ENCODE data around the gene RAB11FIP2. TPM values are rescaled to one million over a fixed set of nuclear protein-coding genes. Genes with fewer than 3 reads are reported as not detected.

Gene RAB11FIP2
- total and polyA plus RNA-seq, 8 donors, result 1.4 to 13.1 (median 6.9) TPM

- no peaks in the 10 kb centered on the region for H3K4me1 ChIP-seq
- H3K36me3 ChIP-seq, result no peaks in the 10 kb centered on the region
- WGBS, 2 donors, result 69 to 81% methylated on average over 1 of the region's 1 CpG
- no peak for DNase-seq
- no peak for ATAC-seq
- no peak for FAIRE-seq
- H3K27me3 ChIP-seq, result no peaks in the 10 kb centered on the region
- intact Hi-C loops (cut with DNase I), result no loop called here
- no peak overlapping the region for H3K27ac ChIP-seq
- TF ChIP-seq CTCF (IDR thresholded peaks at IDR 0.05), result no peak
- H3K9me3 ChIP-seq, result no peaks in the 10 kb centered on the region
- no peak overlapping the region for H3K4me3 ChIP-seq
Observed at GRCh38 chr10:117969592-117969991, 77.1 kb downstream of the RAB11FIP2 start.

GRCh38 chr10:117968354-117969182, 78.2 kb downstream of the RAB11FIP2 start:
- no peaks in the 10 kb centered on the region for H3K9me3 ChIP-seq

GRCh38 chr10:117967149-117967650, 79.5 kb downstream of the RAB11FIP2 start:
- no peaks in the 10 kb centered on the region for H3K27me3 ChIP-seq
- intact Hi-C loops (cut with DNase I), result no loop called here
- no peaks in the 10 kb centered on the region for H3K9me3 ChIP-seq
- H3K4me1 ChIP-seq, result no peaks in the 10 kb centered on the region
- FAIRE-seq (no peak), DNase-seq (no peak), ATAC-seq (no peak)
- TF ChIP-seq CTCF (IDR thresholded peaks at IDR 0.05), result no peak
- 62 to 67% methylated on average over 7 of the region's 7 CpGs for WGBS, 2 donors
- no peak overlapping the region for H3K27ac ChIP-seq
- no peaks in the 10 kb centered on the region for H3K36me3 ChIP-seq
- H3K4me3 ChIP-seq, result no peak overlapping the region

More at GRCh38 chr10:117968354-117969182, 78.2 kb downstream of the RAB11FIP2 start:
- intact Hi-C loops (cut with DNase I), result no loop called here
- TF ChIP-seq CTCF (IDR thresholded peaks at IDR 0.05), result no peak
- 82 to 84% methylated on average over 10 of the region's 10 CpGs for WGBS, 2 donors
- FAIRE-seq (no peak), DNase-seq (no peak), ATAC-seq (no peak)
- no peaks in the 10 kb centered on the region for H3K36me3 ChIP-seq
- no peaks in the 10 kb centered on the region for H3K27me3 ChIP-seq
- H3K4me3 ChIP-seq, result no peak overlapping the region
- no peak overlapping the region for H3K27ac ChIP-seq
- H3K4me1 ChIP-seq, result no peaks in the 10 kb centered on the region

GRCh38 chr10:117965984-117966383, 80.8 kb downstream of the RAB11FIP2 start:
- ATAC-seq, result no peak
- FAIRE-seq, result no peak
- 51 to 54% methylated on average over 2 of the region's 2 CpGs for WGBS, 2 donors
- intact Hi-C loops (cut with DNase I), result no loop called here
- Histone ChIP-seq H3K27me3 (no peaks in the 10 kb centered on the region), H3K9me3 (no peaks in the 10 kb centered on the region), H3K4me3 (no peak overlapping the region), H3K27ac (no peak overlapping the region), H3K36me3 (no peaks in the 10 kb centered on the region), H3K4me1 (no peaks in the 10 kb centered on the region)
- no peak for TF ChIP-seq CTCF (IDR thresholded peaks at IDR 0.05)
- DNase-seq, result no peak

- no peaks in the 10 kb centered on the region for H3K4me1 ChIP-seq
- no peak overlapping the region for H3K27ac ChIP-seq
- WGBS, 2 donors, result 91 to 92% methylated on average over 4 of the region's 4 CpGs
- H3K9me3 ChIP-seq, result no peaks in the 10 kb centered on the region
- intact Hi-C loops (cut with DNase I), result no loop called here
- H3K36me3 ChIP-seq, result no peaks in the 10 kb centered on the region
- no peak for ATAC-seq
- no peaks in the 10 kb centered on the region for H3K27me3 ChIP-seq
- no peak for DNase-seq
- no peak for FAIRE-seq
- H3K4me3 ChIP-seq, result no peak overlapping the region
- no peak for TF ChIP-seq CTCF (IDR thresholded peaks at IDR 0.05)
Observed at GRCh38 chr10:117964536-117964935, 82.2 kb downstream of the RAB11FIP2 start.
